ENCODE data around the gene TBC1D28. TPM values are rescaled to one million over a fixed set of nuclear protein-coding genes. Genes with fewer than 3 reads are reported as not detected.
"Not testable (repeated sequence)": the region's sequence is repeated elsewhere in the genome, so short reads cannot be mapped to it uniquely, and the experiment has no call there.

TBC1D28 gene
- total and polyA plus RNA-seq, 7 experiments from 2014 or later, result not detected

DNA sequence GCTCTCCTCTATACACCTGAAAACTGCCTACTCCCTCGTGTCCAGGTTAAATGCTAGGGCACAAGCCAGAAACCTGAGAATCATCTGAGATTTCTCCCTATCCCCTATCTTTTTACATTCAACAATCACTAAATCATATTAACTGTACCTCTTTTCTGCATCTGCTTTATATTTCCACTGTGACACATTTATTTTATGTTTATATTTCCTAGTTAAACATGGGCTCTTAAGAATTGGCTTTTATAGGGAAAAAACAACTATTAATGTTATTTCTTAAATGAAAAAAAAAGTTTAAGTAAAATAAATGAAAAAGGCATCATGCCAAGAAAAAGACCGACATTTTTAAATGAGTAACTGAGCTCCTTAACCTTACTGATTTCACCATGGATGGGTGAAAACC is 26.6 kb downstream of the TBC1D28 start:
- H3K36me3 ChIP-seq (ENCODE audit: control insufficient read depth in 2 of 3, insufficient read depth in 3 of 3, low read length in 3 of 3); CTCF ChIA-PET; POLR2A ChIA-PET: not testable (repeated sequence)

GRCh38 chr17:18613016-18613415 is 31.2 kb downstream of the TBC1D28 start:
- intact Hi-C loops (cut with micrococcal nuclease); H3K27me3 Mint-ChIP-seq: not testable (repeated sequence)

More for the DNA sequence above, 26.6 kb downstream of the TBC1D28 start:
- H3K27ac ChIP-seq (ENCODE audit: low read depth, low read length); H3K36me3 Mint-ChIP-seq; DNase-seq; H3K4me1 ChIP-seq (ENCODE audit: control insufficient read depth in 2 of 2, insufficient read depth in 2 of 2, low read length in 2 of 2); H3K27ac Mint-ChIP-seq; H3K4me1 Mint-ChIP-seq; ATAC-seq; H3K4me3 Mint-ChIP-seq; H3K9me3 ChIP-seq (ENCODE audit: control insufficient read depth in 2 of 3, low read length in 3 of 3); H3K27me3 ChIP-seq (ENCODE audit: control insufficient read depth in 2 of 2, insufficient read depth in 2 of 2, low read length in 2 of 2); intact Hi-C loops (cut with micrococcal nuclease); H3K4me3 ChIP-seq (ENCODE audit: low read length); H3K9me3 Mint-ChIP-seq; H3K27me3 Mint-ChIP-seq: not testable (repeated sequence)

DNA sequence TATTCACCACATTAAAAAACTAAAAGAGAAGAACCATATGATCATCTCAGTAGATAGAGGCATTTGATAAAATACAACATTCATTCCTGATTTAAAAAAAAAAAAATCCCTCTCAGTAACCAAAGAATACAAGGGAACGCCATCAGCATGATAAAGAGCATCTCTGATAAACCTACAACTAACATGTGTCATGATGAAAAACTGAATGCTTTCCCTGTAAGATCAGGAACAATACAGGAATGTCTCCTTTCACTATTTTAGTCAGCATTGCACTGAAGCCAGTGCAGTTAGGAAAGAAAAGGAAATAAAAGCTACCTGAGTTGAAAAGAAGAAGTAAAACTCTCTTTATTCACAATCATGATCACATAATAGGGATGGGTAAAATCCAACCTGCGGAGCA is 51.1 kb downstream of the TBC1D28 start:
- H3K4me3 Mint-ChIP-seq; H3K4me1 Mint-ChIP-seq; CTCF ChIA-PET; H3K27ac ChIP-seq (ENCODE audit: low read depth, low read length); H3K36me3 ChIP-seq (ENCODE audit: control insufficient read depth in 2 of 3, insufficient read depth in 3 of 3, low read length in 3 of 3); H3K9me3 ChIP-seq (ENCODE audit: control insufficient read depth in 2 of 3, low read length in 3 of 3); DNase-seq; H3K4me1 ChIP-seq (ENCODE audit: control insufficient read depth in 2 of 2, insufficient read depth in 2 of 2, low read length in 2 of 2); POLR2A ChIA-PET; H3K9me3 Mint-ChIP-seq; H3K4me3 ChIP-seq (ENCODE audit: low read length); H3K27ac Mint-ChIP-seq; intact Hi-C loops (cut with micrococcal nuclease); H3K27me3 ChIP-seq (ENCODE audit: control insufficient read depth in 2 of 2, insufficient read depth in 2 of 2, low read length in 2 of 2); ATAC-seq; H3K27me3 Mint-ChIP-seq; H3K36me3 Mint-ChIP-seq: not testable (repeated sequence)

More at GRCh38 chr17:18613016-18613415, 31.2 kb downstream of the TBC1D28 start:
- H3K4me1 Mint-ChIP-seq; POLR2A ChIA-PET; H3K4me3 Mint-ChIP-seq; H3K4me1 ChIP-seq (ENCODE audit: control insufficient read depth in 2 of 2, insufficient read depth in 2 of 2, low read length in 2 of 2); H3K9me3 Mint-ChIP-seq; H3K27ac Mint-ChIP-seq; H3K36me3 ChIP-seq (ENCODE audit: control insufficient read depth in 2 of 3, insufficient read depth in 3 of 3, low read length in 3 of 3); H3K4me3 ChIP-seq (ENCODE audit: low read length); CTCF ChIA-PET; DNase-seq; H3K36me3 Mint-ChIP-seq; H3K9me3 ChIP-seq (ENCODE audit: control insufficient read depth in 2 of 3, low read length in 3 of 3); H3K27me3 ChIP-seq (ENCODE audit: control insufficient read depth in 2 of 2, insufficient read depth in 2 of 2, low read length in 2 of 2); ATAC-seq; H3K27ac ChIP-seq (ENCODE audit: low read depth, low read length): not testable (repeated sequence)

Other genes starting within 250 kb of the TBC1D28 start
- gene LGALS9C, start 167.6 kb downstream of the TBC1D28 start, total RNA-seq, result 1 to 10 TPM in 1 of 5 experiments, under 1 TPM in 3, not detected in 1; 0.24 to 1.4 (median 0.80) TPM
- gene LGALS9C, start 167.6 kb downstream of the TBC1D28 start, polyA plus RNA-seq, result not detected
- gene FOXO3B, start 37.9 kb upstream of the TBC1D28 start, total RNA-seq, result 1 to 10 TPM; 3.8 to 9.6 (median 5.3) TPM
- 1 to 10 TPM; 2.4 to 3.8 TPM for gene FOXO3B, start 37.9 kb upstream of the TBC1D28 start, polyA plus RNA-seq
- gene FBXW10, start 99.7 kb upstream of the TBC1D28 start, total RNA-seq, result under 1 TPM in 1 of 5 experiments, not detected in 4; 0.07 TPM
- not detected for gene FBXW10, start 99.7 kb upstream of the TBC1D28 start, polyA plus RNA-seq
- gene TVP23B, start 136.8 kb upstream of the TBC1D28 start, total RNA-seq, result 10 to 100 TPM; 13.2 to 31.6 (median 30.8) TPM
- 10 to 100 TPM; 42.7 to 50.4 TPM for gene TVP23B, start 136.8 kb upstream of the TBC1D28 start, polyA plus RNA-seq
- 10 to 100 TPM; 31.4 to 64.4 (median 59.4) TPM for gene PRPSAP2, start 213.7 kb upstream of the TBC1D28 start, total RNA-seq
- 10 to 100 TPM; 48.1 to 63.0 TPM for gene PRPSAP2, start 213.7 kb upstream of the TBC1D28 start, polyA plus RNA-seq